Osteoblast (primary cell): ENCODE measurements around the gene SLC25A21. TPM values are rescaled to one million over a fixed set of nuclear protein-coding genes. Genes with fewer than 3 reads are reported as not detected.

Experiments used
- DNase-seq: peaks from one replicate; pipeline ENCODE4 v3.0.0; 2011; ENCODE audit warnings: low spot score, mixed read lengths; ENCODE audit not compliant: insufficient read length; ENCODE audit errors: missing footprints
- H2AFZ ChIP-seq: 2 replicates; pipeline ENCODE4 v1.6.0; 2011; ENCODE audit warnings: mild to moderate bottlenecking, low read length
- H3K27ac ChIP-seq: 2 replicates; pipeline ENCODE4 v1.5.1; 2011; ENCODE audit warnings: mild to moderate bottlenecking, low read depth, low read length, moderate library complexity
- H3K27me3 ChIP-seq: 2 replicates; pipeline ENCODE4 v1.6.0; 2012; ENCODE audit warnings: mild to moderate bottlenecking, control low read depth, inconsistent platforms, low read length, moderate library complexity; ENCODE audit not compliant: insufficient read depth
- H3K36me3 ChIP-seq: 2 replicates; pipeline ENCODE4 v1.5.1; 2011; ENCODE audit warnings: mild to moderate bottlenecking, low read length, control low read depth, moderate library complexity; ENCODE audit not compliant: insufficient read depth
- H3K4me1 ChIP-seq: 2 replicates; pipeline ENCODE4 v1.5.1; 2011; ENCODE audit warnings: mild to moderate bottlenecking, low read length, control low read depth, moderate library complexity; ENCODE audit not compliant: insufficient read depth
- H3K4me2 ChIP-seq: 2 replicates; pipeline ENCODE4 v1.6.0; 2011; ENCODE audit warnings: mild to moderate bottlenecking, low read length; ENCODE audit not compliant: insufficient read depth
- H3K4me3 ChIP-seq: fragments of 200-600 bp; sonication (generic); 3 replicates; pipeline ENCODE4 v1.5.1; 2012; ENCODE audit warnings: mild to moderate bottlenecking, low read length, inconsistent platforms; ENCODE audit not compliant: insufficient read depth
- H3K79me2 ChIP-seq: 2 replicates; pipeline ENCODE4 v1.6.0; 2012; ENCODE audit warnings: mild to moderate bottlenecking, low read length, control low read depth, inconsistent platforms; ENCODE audit not compliant: insufficient read depth
- H3K9me3 ChIP-seq: 2 replicates; pipeline ENCODE4 v1.5.1; 2011; ENCODE audit warnings: low read depth, low read length, control low read depth
- H4K20me1 ChIP-seq: 2 replicates; pipeline ENCODE4 v1.6.0; 2012; ENCODE audit warnings: mild to moderate bottlenecking, low read length, control low read depth; ENCODE audit not compliant: insufficient read depth
- CTCF ChIP-seq: IDR thresholded peaks from 2 replicates; pipeline ENCODE4 v1.5.1; 2011; ENCODE audit warnings: mild to moderate bottlenecking, low read depth, low read length, moderate library complexity; ENCODE audit errors: extremely low read depth
- total RNA-seq: library from RNA; depleted of rRNA; stranded (reverse); fragments of >200 nt; gene quantifications from 2 replicates; pipeline ENCODE4 v1.2.3, GENCODE V29; 2012

SLC25A21 gene
- total RNA-seq, 1 donor = 0.72 TPM

- Histone ChIP-seq H3K27ac (no peak overlapping the region), H3K4me3 (no peak overlapping the region), H3K79me2 (no peaks in the 10 kb centered on the region), H3K36me3 (no peaks in the 10 kb centered on the region), H4K20me1 (no peaks in the 10 kb centered on the region), H3K4me1 (peaks cover 3% of the 10 kb centered on the region), H3K4me2 (no peak overlapping the region), H3K9me3 (no peaks in the 10 kb centered on the region), H3K27me3 (no peaks in the 10 kb centered on the region), H2AFZ (no peak overlapping the region)
- DNase-seq = no peak
- no peak for TF ChIP-seq CTCF
Measured at GRCh38 chr14:37045340-37046061, 126.9 kb downstream of the SLC25A21 start.

GRCh38 chr14:37037636-37038387 is 134.6 kb downstream of the SLC25A21 start:
- TF ChIP-seq CTCF = no peak
- DNase-seq = no peak
- Histone ChIP-seq H3K36me3 (no peaks in the 10 kb centered on the region), H3K4me3 (no peak overlapping the region), H3K9me3 (no peaks in the 10 kb centered on the region), H3K27me3 (no peaks in the 10 kb centered on the region), H3K4me1 (peaks cover 26% of the 10 kb centered on the region), H4K20me1 (no peaks in the 10 kb centered on the region), H3K79me2 (no peaks in the 10 kb centered on the region), H2AFZ (no peak overlapping the region), H3K27ac (no peak overlapping the region), H3K4me2 (no peak overlapping the region)

GRCh38 chr14:37036669-37037341 is 135.6 kb downstream of the SLC25A21 start:
- H3K4me2 ChIP-seq = no peak overlapping the region

More at GRCh38 chr14:37036669-37037341, 135.6 kb downstream of the SLC25A21 start:
- H3K36me3 ChIP-seq = no peaks in the 10 kb centered on the region
- peaks cover 26% of the 10 kb centered on the region for H3K4me1 ChIP-seq
- no peak for DNase-seq
- H3K79me2 ChIP-seq = no peaks in the 10 kb centered on the region
- no peak overlapping the region for H2AFZ ChIP-seq
- no peak for TF ChIP-seq CTCF
- no peak overlapping the region for H3K27ac ChIP-seq
- no peaks in the 10 kb centered on the region for H3K27me3 ChIP-seq
- no peak overlapping the region for H3K4me3 ChIP-seq
- H3K9me3 ChIP-seq = no peaks in the 10 kb centered on the region
- no peaks in the 10 kb centered on the region for H4K20me1 ChIP-seq
